Fibroblast of lung (primary cell): Measurements from ENCODE around the gene PRPSAP2. TPM values are rescaled to one million over a fixed set of nuclear protein-coding genes. Genes with fewer than 3 reads are reported as not detected.

Source experiments
- DNase-seq, 2 donors: peaks; one replicate each; pipeline versions ENCODE4 v3.0.0 to v3.0.0-alpha.2; 2010; ENCODE audit warnings: low read depth in 2 of 2
- H2AFZ ChIP-seq: 2 replicates; pipeline ENCODE4 v1.5.1; 2012; ENCODE audit warnings: low read length, control low read depth, inconsistent platforms
- H3K27ac ChIP-seq: 2 replicates; pipeline ENCODE4 v1.5.1; 2011; ENCODE audit warnings: low read length, control low read depth; ENCODE audit not compliant: insufficient read depth
- H3K27me3 ChIP-seq: 2 replicates; pipeline ENCODE4 v1.5.1; 2011; ENCODE audit warnings: mild to moderate bottlenecking, low read length; ENCODE audit not compliant: control insufficient read depth, insufficient read depth
- H3K36me3 ChIP-seq: 2 replicates; pipeline ENCODE4 v1.5.1; 2011; ENCODE audit warnings: low read length; ENCODE audit not compliant: control insufficient read depth, insufficient read depth
- H3K4me1 ChIP-seq: 2 replicates; pipeline ENCODE4 v1.5.1; 2011; ENCODE audit warnings: low read length; ENCODE audit not compliant: control insufficient read depth, insufficient read depth; ENCODE audit errors: extremely low read depth
- H3K4me2 ChIP-seq: 2 replicates; pipeline ENCODE4 v1.5.1; 2011; ENCODE audit warnings: low read length, control low read depth; ENCODE audit not compliant: insufficient read depth; ENCODE audit errors: extremely low read depth
- H3K4me3 ChIP-seq, 4 experiments: fragments of 200-600 bp in 1 of 4; sonication (generic) in 1 of 4; replicated peaks in 1 of 4; 2 replicates each; pipeline ENCODE4 v1.5.1; 2011 to 2016; ENCODE audit warnings: low read length in 4 of 4, low read depth in 3 of 4, mild to moderate bottlenecking in 3 of 4, control low read depth in 2 of 4, inconsistent platforms in 1 of 4, mixed read lengths in 1 of 4; ENCODE audit not compliant: insufficient read depth in 1 of 4; ENCODE audit errors: control extremely low read depth in 1 of 4
- H3K79me2 ChIP-seq: 2 replicates; pipeline ENCODE4 v1.5.1; 2012; ENCODE audit warnings: mild to moderate bottlenecking, low read length, inconsistent platforms; ENCODE audit not compliant: control insufficient read depth, insufficient read depth
- H3K9ac ChIP-seq: 2 replicates; pipeline ENCODE4 v1.5.1; 2011; ENCODE audit warnings: mild to moderate bottlenecking, low read length, control low read depth; ENCODE audit not compliant: insufficient read depth
- H3K9me3 ChIP-seq: 2 replicates; pipeline ENCODE4 v1.5.1; 2012; ENCODE audit warnings: low read depth, low read length; ENCODE audit not compliant: control insufficient read depth, insufficient read depth
- H4K20me1 ChIP-seq: 2 replicates; pipeline ENCODE4 v1.5.1; 2011; ENCODE audit warnings: low read length; ENCODE audit not compliant: control insufficient read depth, insufficient read depth; ENCODE audit errors: extremely low read depth
- CTCF ChIP-seq, 2 donors: IDR thresholded peaks in 1 of 2; conservative IDR thresholded peaks in 1 of 2; 1 replicate in 1 of 2; 2 replicates in 1 of 2; pipeline ENCODE4 v1.5.1; 2011 to 2012; ENCODE audit warnings: low read length in 2 of 2, control low read depth in 1 of 2, inconsistent platforms in 1 of 2, low read depth in 1 of 2, mild to moderate bottlenecking in 1 of 2
- EZH2 ChIP-seq: IDR thresholded peaks from 2 replicates; pipeline ENCODE4 v1.5.1; 2012; ENCODE audit warnings: low read length, control low read depth, mild to moderate bottlenecking; ENCODE audit errors: missing control alignments
- polyA plus RNA-seq, 2 donors: library from polyadenylated mRNA; depleted of rRNA in 1 of 2; stranded (reverse) in 1 of 2; unstranded in 1 of 2; fragments of >200 nt; gene quantifications; 2 replicates each; pipeline ENCODE4 v1.2.1, GENCODE V29; 2011 to 2012; ENCODE audit warnings: missing spikeins in 1 of 2
- total RNA-seq: library from RNA; depleted of rRNA; stranded (reverse); fragments of >200 nt; gene quantifications from 2 replicates; pipeline ENCODE4 v1.2.1, GENCODE V29; 2014

Gene PRPSAP2
- total and polyA plus RNA-seq, 2 donors (not counting 1 experiment from before 2014, with no cell fraction given): 23.1 to 47.4 TPM

DNA sequence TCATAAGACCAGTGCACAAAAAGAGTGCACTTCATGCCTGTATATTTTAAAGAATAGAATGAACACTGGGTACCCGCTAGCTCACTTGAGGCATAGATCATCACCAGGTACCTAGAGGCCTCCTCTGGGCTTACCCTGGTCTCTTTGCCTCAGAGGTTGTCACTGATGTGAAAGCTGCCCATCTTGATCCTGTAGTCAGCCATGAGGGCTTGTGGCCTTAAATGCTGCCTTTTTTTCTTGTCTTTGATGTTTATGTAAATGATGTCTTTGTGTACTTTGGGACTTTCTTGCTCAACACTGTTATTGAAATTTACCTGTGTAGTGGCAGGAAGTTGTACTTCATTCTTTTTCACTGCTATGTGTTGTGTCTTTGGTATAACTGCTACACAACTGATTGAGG lies 67.3 kb downstream of the PRPSAP2 start:
- Histone ChIP-seq H3K27ac (no peak overlapping the region), H2AFZ (no peak overlapping the region), H3K9ac (no peak overlapping the region), H3K36me3 (no peaks in the 10 kb centered on the region), H3K9me3 (no peaks in the 10 kb centered on the region), H3K79me2 (no peaks in the 10 kb centered on the region), H4K20me1 (no peaks in the 10 kb centered on the region), H3K4me3 (no peak overlapping the region), H3K27me3 (no peaks in the 10 kb centered on the region), H3K4me2 (no peak overlapping the region), H3K4me1 (no peaks in the 10 kb centered on the region)
- DNase-seq: no peak
- no peak for TF ChIP-seq CTCF (conservative IDR thresholded peaks at IDR 0.05 in 1 of 2, IDR thresholded peaks at IDR 0.05 in 1 of 2; ENCODE audit: low read depth in 1 of 2, low read length in 2 of 2)
- no peak for TF ChIP-seq EZH2

DNA sequence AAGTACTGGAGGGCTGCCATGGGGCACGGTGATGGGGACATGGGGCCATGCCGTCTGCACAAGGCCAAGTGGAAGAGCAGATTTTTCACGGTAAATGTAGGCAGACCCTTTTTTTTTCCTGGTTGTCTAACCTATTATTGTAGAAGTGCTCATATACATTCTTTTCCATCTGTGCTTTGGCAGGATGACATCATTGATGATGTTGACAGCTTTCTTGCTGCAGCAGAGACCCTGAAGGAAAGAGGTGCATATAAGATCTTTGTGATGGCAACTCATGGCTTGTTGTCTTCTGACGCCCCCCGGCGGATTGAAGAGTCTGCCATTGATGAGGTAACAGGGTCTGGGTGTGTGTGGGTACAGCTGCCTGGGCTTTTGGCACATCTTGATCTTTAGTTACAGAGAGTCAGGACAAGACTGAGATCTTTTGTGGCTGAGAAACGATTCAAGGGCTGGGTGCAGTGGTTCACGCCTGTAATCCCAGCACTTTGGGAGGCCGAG lies 70.7 kb downstream of the PRPSAP2 start:
- no peak for TF ChIP-seq EZH2
- TF ChIP-seq CTCF (conservative IDR thresholded peaks at IDR 0.05 in 1 of 2, IDR thresholded peaks at IDR 0.05 in 1 of 2; ENCODE audit: low read depth in 1 of 2, low read length in 2 of 2): no peak
- Histone ChIP-seq H3K79me2 (no peaks in the 10 kb centered on the region), H3K36me3 (no peaks in the 10 kb centered on the region), H3K9me3 (no peaks in the 10 kb centered on the region), H3K4me3 (no peak overlapping the region), H3K27ac (no peak overlapping the region), H3K4me1 (no peaks in the 10 kb centered on the region), H3K27me3 (no peaks in the 10 kb centered on the region), H3K9ac (no peak overlapping the region), H3K4me2 (no peak overlapping the region), H4K20me1 (no peaks in the 10 kb centered on the region), H2AFZ (no peak overlapping the region)
- no peak for DNase-seq

- Histone ChIP-seq H3K9ac (no peak overlapping the region), H3K4me2 (no peak overlapping the region), H3K4me3 (no peak overlapping the region), H3K27ac (no peak overlapping the region), H3K36me3 (no peaks in the 10 kb centered on the region), H3K79me2 (no peaks in the 10 kb centered on the region), H4K20me1 (no peaks in the 10 kb centered on the region), H3K27me3 (no peaks in the 10 kb centered on the region), H3K4me1 (no peaks in the 10 kb centered on the region), H2AFZ (no peak overlapping the region), H3K9me3 (no peaks in the 10 kb centered on the region)
- no peak for TF ChIP-seq EZH2
- TF ChIP-seq CTCF (conservative IDR thresholded peaks at IDR 0.05 in 1 of 2, IDR thresholded peaks at IDR 0.05 in 1 of 2; ENCODE audit: low read depth in 1 of 2, low read length in 2 of 2): no peak
- DNase-seq: no peak
These were observed 74.6 kb downstream of the PRPSAP2 start for GRCh38 chr17:18932360-18933055.
